Transverse colon (tissue), 4 donors: ENCODE data around the gene FBXL14.

Source experiments
- POLR2AphosphoS5 ChIP-seq, 3 donors: sonication (generic); formaldehyde crosslinking; IDR thresholded peaks; one replicate each; pipeline ENCODE4 v1.6.1; 2016; ENCODE audit warnings: antibody characterized with exemption in 3 of 3
- TF ChIP-seq, protein P1 (sequence below), 5 experiments: fragments of 200-600 bp in 3 of 5; fragments of 450-650 bp in 2 of 5; sonication (generic) in 3 of 5; IDR thresholded peaks; 1 replicate in 2 of 5; 2 replicates in 3 of 5; pipeline ENCODE4 v1.5.1; 2016 to 2017; ENCODE audit warnings: antibody characterized with exemption in 5 of 5, inconsistent platforms in 3 of 5, mild to moderate bottlenecking in 2 of 5, moderate library complexity in 1 of 5

DNA sequence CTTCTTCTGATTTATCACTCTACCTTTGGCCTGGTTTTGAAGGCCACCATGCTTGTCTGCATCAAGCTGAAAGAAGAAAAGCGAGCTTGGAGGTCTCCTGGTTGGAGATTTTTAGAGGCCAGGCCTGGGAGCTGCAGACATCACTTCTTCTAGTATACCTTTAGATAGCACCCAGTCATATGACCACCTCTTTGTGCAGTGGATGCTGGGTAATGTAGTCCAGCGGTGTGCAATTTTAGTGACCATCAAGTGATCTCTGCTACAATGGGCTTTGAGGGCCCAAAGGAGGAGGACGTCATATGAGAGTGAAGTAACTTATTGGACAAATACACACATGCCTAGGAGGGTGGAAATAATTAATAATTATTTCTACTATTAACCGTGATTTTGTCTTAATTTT lies 19.5 kb upstream of the FBXL14 start:
- no peak for TF ChIP-seq POLR2AphosphoS5 (IDR thresholded peaks at IDR 0.05)
- TF ChIP-seq, protein P1, sequence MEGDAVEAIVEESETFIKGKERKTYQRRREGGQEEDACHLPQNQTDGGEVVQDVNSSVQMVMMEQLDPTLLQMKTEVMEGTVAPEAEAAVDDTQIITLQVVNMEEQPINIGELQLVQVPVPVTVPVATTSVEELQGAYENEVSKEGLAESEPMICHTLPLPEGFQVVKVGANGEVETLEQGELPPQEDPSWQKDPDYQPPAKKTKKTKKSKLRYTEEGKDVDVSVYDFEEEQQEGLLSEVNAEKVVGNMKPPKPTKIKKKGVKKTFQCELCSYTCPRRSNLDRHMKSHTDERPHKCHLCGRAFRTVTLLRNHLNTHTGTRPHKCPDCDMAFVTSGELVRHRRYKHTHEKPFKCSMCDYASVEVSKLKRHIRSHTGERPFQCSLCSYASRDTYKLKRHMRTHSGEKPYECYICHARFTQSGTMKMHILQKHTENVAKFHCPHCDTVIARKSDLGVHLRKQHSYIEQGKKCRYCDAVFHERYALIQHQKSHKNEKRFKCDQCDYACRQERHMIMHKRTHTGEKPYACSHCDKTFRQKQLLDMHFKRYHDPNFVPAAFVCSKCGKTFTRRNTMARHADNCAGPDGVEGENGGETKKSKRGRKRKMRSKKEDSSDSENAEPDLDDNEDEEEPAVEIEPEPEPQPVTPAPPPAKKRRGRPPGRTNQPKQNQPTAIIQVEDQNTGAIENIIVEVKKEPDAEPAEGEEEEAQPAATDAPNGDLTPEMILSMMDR (IDR thresholded peaks at IDR 0.05): no peak
